OCI-LY1 (cell line): ENCODE measurements around the gene IZUMO4.

Experiments
- H2AFZ ChIP-seq: fragments of 200-600 bp; sonication (generic), shearing (Covaris generic); 2 replicates; pipeline ENCODE4 v1.6.0; 2014; ENCODE audit warnings: antibody characterized with exemption, mild to moderate bottlenecking, low read length
- H3F3A ChIP-seq: fragments of 200-600 bp; sonication (generic), shearing (Covaris generic); 2 replicates; pipeline ENCODE4 v1.6.0; 2014; ENCODE audit warnings: mild to moderate bottlenecking, antibody characterized with exemption, low read length, moderate library complexity; ENCODE audit not compliant: insufficient read depth
- H3K27ac ChIP-seq: fragments of 200-600 bp; sonication (generic); 2 replicates; pipeline ENCODE4 v1.5.1; 2014; ENCODE audit warnings: low read length, mixed run types, mild to moderate bottlenecking, low read depth; ENCODE audit not compliant: poor library complexity, severe bottlenecking
- H3K27me3 ChIP-seq: fragments of 200-600 bp; sonication (generic); 2 replicates; pipeline ENCODE4 v1.6.0; 2014; ENCODE audit warnings: antibody characterized with exemption, mild to moderate bottlenecking, low read length, moderate library complexity; ENCODE audit not compliant: insufficient read depth
- H3K36me3 ChIP-seq: fragments of 200-600 bp; sonication (generic); 2 replicates; pipeline ENCODE4 v1.6.1; 2014; ENCODE audit warnings: mild to moderate bottlenecking, antibody characterized with exemption, low read length, moderate library complexity, mixed read lengths; ENCODE audit not compliant: insufficient read depth
- H3K4me1 ChIP-seq: fragments of 200-600 bp; sonication (generic); 2 replicates; pipeline ENCODE4 v1.5.1; 2014; ENCODE audit warnings: mild to moderate bottlenecking, low read length, moderate library complexity; ENCODE audit not compliant: insufficient read depth, severe bottlenecking
- H3K4me2 ChIP-seq: fragments of 200-600 bp; sonication (generic), shearing (Covaris generic); 2 replicates; pipeline ENCODE4 v1.6.1; 2014; ENCODE audit warnings: low read length
- H3K4me3 ChIP-seq: fragments of 200-600 bp; sonication (generic); 2 replicates; pipeline ENCODE4 v1.5.1; 2014; ENCODE audit warnings: low read length, low read depth, mild to moderate bottlenecking, mixed read lengths; ENCODE audit not compliant: poor library complexity, severe bottlenecking
- H3K79me2 ChIP-seq: fragments of 200-600 bp; shearing (Covaris generic); 2 replicates; pipeline ENCODE4 v1.6.1; 2016; ENCODE audit warnings: mixed run types, low read length, mixed read lengths; ENCODE audit not compliant: insufficient read depth
- H3K9ac ChIP-seq: fragments of 200-600 bp; sonication (generic), shearing (Covaris generic); 2 replicates; pipeline ENCODE4 v1.6.1; 2014; ENCODE audit warnings: mild to moderate bottlenecking, low read length, mixed read lengths
- H3K9me2 ChIP-seq: fragments of 200-600 bp; sonication (generic), shearing (Covaris generic); 2 replicates; pipeline ENCODE4 v1.6.1; 2014; ENCODE audit warnings: low read depth, mild to moderate bottlenecking, low read length, mixed read lengths
- H3K9me3 ChIP-seq: fragments of 200-600 bp; shearing (Covaris generic); 2 replicates; pipeline ENCODE4 v1.6.1; 2014; ENCODE audit warnings: low read length, mixed read lengths
- H4K20me1 ChIP-seq: fragments of 200-600 bp; sonication (generic), shearing (Covaris generic); 2 replicates; pipeline ENCODE4 v1.6.0; 2016; ENCODE audit warnings: mild to moderate bottlenecking, low read length; ENCODE audit not compliant: insufficient read depth
- EZH2 ChIP-seq: fragments of 200-600 bp; sonication (generic), shearing (Covaris generic); IDR thresholded peaks from 2 replicates; pipeline ENCODE4 v1.8.0; 2017; ENCODE audit warnings: borderline replicate concordance, mixed run types, mild to moderate bottlenecking, antibody characterized with exemption, low read length, moderate library complexity, mixed read lengths
- TF ChIP-seq, protein P1 (sequence below): fragments of 200-600 bp; sonication (generic), shearing (Covaris generic); IDR thresholded peaks from 2 replicates; pipeline ENCODE4 v1.5.1; 2017; ENCODE audit warnings: mild to moderate bottlenecking, antibody characterized with exemption, low read length, moderate library complexity, mixed read lengths

Gene IZUMO4

DNA sequence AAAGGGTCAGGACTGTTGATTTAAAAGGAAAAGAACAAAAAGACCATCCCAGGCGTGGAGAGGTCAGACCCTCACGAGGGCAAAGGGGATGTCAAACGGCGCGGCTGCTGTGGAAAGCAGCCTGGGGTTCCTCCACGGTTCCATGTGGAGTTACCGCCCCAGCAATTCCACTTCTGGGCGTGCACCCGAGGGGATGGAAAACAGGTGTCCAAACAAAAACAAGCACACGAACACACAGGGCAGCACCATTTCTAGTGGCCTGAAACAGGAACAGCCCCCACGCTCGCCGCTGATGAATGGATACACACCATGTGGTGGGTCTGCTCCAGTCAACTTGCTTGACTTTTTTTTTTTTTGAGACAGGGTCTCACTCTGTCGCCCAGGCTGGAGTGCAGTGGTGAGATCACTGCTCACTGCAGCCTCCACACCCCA is 43.4 kb downstream of the IZUMO4 start:
- no peaks in the 10 kb centered on the region for H3K9me3 ChIP-seq
- no peaks in the 10 kb centered on the region for H4K20me1 ChIP-seq
- H3K9me2 ChIP-seq = no peaks in the 10 kb centered on the region
- no peak overlapping the region for H3K27ac ChIP-seq
- no peaks in the 10 kb centered on the region for H3F3A ChIP-seq
- H2AFZ ChIP-seq = no peak overlapping the region
- H3K36me3 ChIP-seq = peaks cover 20% of the 10 kb centered on the region
- 0 out of 2 replicates have a peak, but pooled peaks cover 7% of the 10 kb centered on the region for H3K79me2 ChIP-seq
- no peaks in the 10 kb centered on the region for H3K27me3 ChIP-seq
- no peak overlapping the region for H3K4me3 ChIP-seq
- H3K4me1 ChIP-seq = no peaks in the 10 kb centered on the region
- no peak overlapping the region for H3K9ac ChIP-seq
- no peak for TF ChIP-seq EZH2
- TF ChIP-seq, protein P1, sequence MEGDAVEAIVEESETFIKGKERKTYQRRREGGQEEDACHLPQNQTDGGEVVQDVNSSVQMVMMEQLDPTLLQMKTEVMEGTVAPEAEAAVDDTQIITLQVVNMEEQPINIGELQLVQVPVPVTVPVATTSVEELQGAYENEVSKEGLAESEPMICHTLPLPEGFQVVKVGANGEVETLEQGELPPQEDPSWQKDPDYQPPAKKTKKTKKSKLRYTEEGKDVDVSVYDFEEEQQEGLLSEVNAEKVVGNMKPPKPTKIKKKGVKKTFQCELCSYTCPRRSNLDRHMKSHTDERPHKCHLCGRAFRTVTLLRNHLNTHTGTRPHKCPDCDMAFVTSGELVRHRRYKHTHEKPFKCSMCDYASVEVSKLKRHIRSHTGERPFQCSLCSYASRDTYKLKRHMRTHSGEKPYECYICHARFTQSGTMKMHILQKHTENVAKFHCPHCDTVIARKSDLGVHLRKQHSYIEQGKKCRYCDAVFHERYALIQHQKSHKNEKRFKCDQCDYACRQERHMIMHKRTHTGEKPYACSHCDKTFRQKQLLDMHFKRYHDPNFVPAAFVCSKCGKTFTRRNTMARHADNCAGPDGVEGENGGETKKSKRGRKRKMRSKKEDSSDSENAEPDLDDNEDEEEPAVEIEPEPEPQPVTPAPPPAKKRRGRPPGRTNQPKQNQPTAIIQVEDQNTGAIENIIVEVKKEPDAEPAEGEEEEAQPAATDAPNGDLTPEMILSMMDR = no peak
- H3K4me2 ChIP-seq = no peak overlapping the region

GRCh38 chr19:2142173-2142829 is 45.6 kb downstream of the IZUMO4 start:
- H3K27me3 ChIP-seq = no peaks in the 10 kb centered on the region
- no peak overlapping the region for H3K4me2 ChIP-seq
- TF ChIP-seq, protein P1 = no peak
- no peak for TF ChIP-seq EZH2
- H4K20me1 ChIP-seq = no peaks in the 10 kb centered on the region
- no peaks in the 10 kb centered on the region for H3K9me2 ChIP-seq
- H2AFZ ChIP-seq = no peak overlapping the region
- H3K9me3 ChIP-seq = no peaks in the 10 kb centered on the region
- H3K4me3 ChIP-seq = no peak overlapping the region
- H3K36me3 ChIP-seq = 0 out of 2 replicates have a peak, but pooled peaks cover 11% of the 10 kb centered on the region
- H3F3A ChIP-seq = no peaks in the 10 kb centered on the region
- no peak overlapping the region for H3K27ac ChIP-seq
- H3K79me2 ChIP-seq = peaks cover 22% of the 10 kb centered on the region; the same call in 1 of the 2 replicates
- no peak overlapping the region for H3K9ac ChIP-seq
- H3K4me1 ChIP-seq = peaks cover 10% of the 10 kb centered on the region

GRCh38 chr19:2144190-2144589 is 47.5 kb downstream of the IZUMO4 start:
- Histone ChIP-seq H3K4me3 (no peak overlapping the region), H3K36me3 (0 out of 2 replicates have a peak, but pooled peaks cover 6% of the 10 kb centered on the region), H3K9me2 (no peaks in the 10 kb centered on the region), H4K20me1 (no peaks in the 10 kb centered on the region), H3K27me3 (no peaks in the 10 kb centered on the region), H3F3A (no peaks in the 10 kb centered on the region), H3K79me2 (peaks cover 33% of the 10 kb centered on the region), H2AFZ (no peak overlapping the region), H3K9ac (no peak overlapping the region), H3K4me2 (no peak overlapping the region), H3K9me3 (no peaks in the 10 kb centered on the region), H3K4me1 (peaks cover 22% of the 10 kb centered on the region), H3K27ac (no peak overlapping the region)
- TF ChIP-seq, protein P1 = no peak
- no peak for TF ChIP-seq EZH2
